GM18499 (cell line): Measurements from ENCODE around the gene ADAM17.
A peak's percentile ranks its signal among the peaks of the same experiment; 100 is the strongest.

Experiments
- ATAC-seq: cut with Tn5 transposase; IDR thresholded peaks from one replicate; pipeline ENCODE4 v1.9.1; 2021; ENCODE audit warnings: moderate number of reproducible peaks; ENCODE audit not compliant: insufficient read depth, unreplicated experiment

The ADAM17 gene

GRCh38 chr2:9474361-9475057 is 81.1 kb downstream of the ADAM17 start, which contains the start of gene IAH1:
Gene IAH1 (plus strand): TSS chr2:9474551. CDS start chr2:9474567, 16 bp downstream.
- ATAC-seq, result peak; percentile 49

GRCh38 chr2:9473985-9474360 is 81.7 kb downstream of the ADAM17 start:
- ATAC-seq, result no peak

GRCh38 chr2:9473308-9473984 is 82.2 kb downstream of the ADAM17 start:
- no peak for ATAC-seq

GRCh38 chr2:9472511-9472910 is 83.1 kb downstream of the ADAM17 start:
- ATAC-seq, result no peak

- ATAC-seq, result no peak
These were observed 84.4 kb downstream of the ADAM17 start for GRCh38 chr2:9471206-9471605.

GRCh38 chr2:9467687-9468086 is 87.9 kb downstream of the ADAM17 start:
- no peak for ATAC-seq

- ATAC-seq, result no peak
These were observed 89.4 kb downstream of the ADAM17 start for GRCh38 chr2:9466147-9466683.

- no peak for ATAC-seq
These were observed 90.5 kb downstream of the ADAM17 start for GRCh38 chr2:9465170-9465569.

GRCh38 chr2:9463698-9464034 is 92.0 kb downstream of the ADAM17 start:
- no peak for ATAC-seq

GRCh38 chr2:9462886-9463697 is 92.5 kb downstream of the ADAM17 start:
- no peak for ATAC-seq

- ATAC-seq, result no peak
These were observed 93.3 kb downstream of the ADAM17 start for GRCh38 chr2:9462313-9462712.

- ATAC-seq, result no peak
These were observed 94.6 kb downstream of the ADAM17 start for GRCh38 chr2:9461079-9461478.

- ATAC-seq, result no peak
These were observed 95.1 kb downstream of the ADAM17 start for GRCh38 chr2:9460441-9461017.

GRCh38 chr2:9451231-9451630 is 104.4 kb downstream of the ADAM17 start:
- no peak for ATAC-seq

- no peak for ATAC-seq
These were observed 110.5 kb downstream of the ADAM17 start for GRCh38 chr2:9445089-9445488.

- ATAC-seq, result no peak
These were observed 112.1 kb downstream of the ADAM17 start for GRCh38 chr2:9443526-9443925.

- no peak for ATAC-seq
These were observed 114.1 kb downstream of the ADAM17 start for GRCh38 chr2:9441556-9441955.

GRCh38 chr2:9440058-9440727 is 115.4 kb downstream of the ADAM17 start:
- ATAC-seq, result no peak

GRCh38 chr2:9439536-9439935 is 116.1 kb downstream of the ADAM17 start:
- no peak for ATAC-seq
